Measurements from ENCODE around the gene NPIPA2.
"Not testable (repeated sequence)": the region's sequence is repeated elsewhere in the genome, so short reads cannot be mapped to it uniquely, and the experiment has no call there.

- not testable (repeated sequence) for TF ChIP-seq EZH2 (IDR thresholded peaks at IDR 0.05; ENCODE audit: insufficient read depth, poor library complexity, severe bottlenecking); EZH2phosphoT487 (IDR thresholded peaks at IDR 0.05; ENCODE audit: insufficient read depth, low read depth)
These were observed 39.7 kb upstream of the NPIPA2 start for GRCh38 chr16:14702672-14703071.

Measured in GM23248 (cell line).